ENCODE measurements around the gene SDK1. TPM values are rescaled to one million over a fixed set of nuclear protein-coding genes. Genes with fewer than 3 reads are reported as not detected.

The SDK1 gene
- total RNA-seq, 2 donors from 2014 or later = 4.8 to 13.2 TPM

DNA sequence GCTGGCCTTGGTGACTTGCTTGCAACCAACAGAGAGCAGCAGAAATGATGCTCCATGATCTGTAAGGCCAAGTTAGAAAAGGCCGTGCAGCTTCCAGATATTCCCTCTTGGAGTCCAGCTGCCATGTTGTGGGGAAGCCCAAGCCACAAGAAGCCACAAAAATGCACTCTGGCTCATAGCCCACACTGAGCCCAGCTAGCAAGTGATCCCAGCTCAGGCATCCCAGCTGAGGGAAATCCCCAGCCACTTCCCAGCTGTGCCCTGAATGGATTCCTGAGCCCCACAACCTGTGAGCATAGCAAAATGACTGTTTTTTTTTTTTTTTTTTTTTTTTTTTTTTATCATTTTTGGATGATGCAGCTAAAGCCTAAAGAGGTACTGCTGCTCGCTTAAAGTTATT lies 11.1 kb upstream of the SDK1 start:
- no peak for DNase-seq (ENCODE audit: low spot score)
- H3K36me3 ChIP-seq = no peaks in the 10 kb centered on the region
- no peak overlapping the region for H3K4me3 ChIP-seq
- H3K27me3 ChIP-seq (replicated peaks; ENCODE audit: insufficient read depth) = no peaks in the 10 kb centered on the region
- no peaks in the 10 kb centered on the region for H3K4me1 ChIP-seq (replicated peaks)
- H3K9me3 ChIP-seq = no peaks in the 10 kb centered on the region
- H3K27ac ChIP-seq = no peak overlapping the region
- WGBS = 94% methylated on average over 2 of the region's 2 CpGs
- TF ChIP-seq POLR2A (IDR thresholded peaks at IDR 0.05) (no peak), POLR2AphosphoS5 (IDR thresholded peaks at IDR 0.05) (no peak)
- TF ChIP-seq, protein P1, sequence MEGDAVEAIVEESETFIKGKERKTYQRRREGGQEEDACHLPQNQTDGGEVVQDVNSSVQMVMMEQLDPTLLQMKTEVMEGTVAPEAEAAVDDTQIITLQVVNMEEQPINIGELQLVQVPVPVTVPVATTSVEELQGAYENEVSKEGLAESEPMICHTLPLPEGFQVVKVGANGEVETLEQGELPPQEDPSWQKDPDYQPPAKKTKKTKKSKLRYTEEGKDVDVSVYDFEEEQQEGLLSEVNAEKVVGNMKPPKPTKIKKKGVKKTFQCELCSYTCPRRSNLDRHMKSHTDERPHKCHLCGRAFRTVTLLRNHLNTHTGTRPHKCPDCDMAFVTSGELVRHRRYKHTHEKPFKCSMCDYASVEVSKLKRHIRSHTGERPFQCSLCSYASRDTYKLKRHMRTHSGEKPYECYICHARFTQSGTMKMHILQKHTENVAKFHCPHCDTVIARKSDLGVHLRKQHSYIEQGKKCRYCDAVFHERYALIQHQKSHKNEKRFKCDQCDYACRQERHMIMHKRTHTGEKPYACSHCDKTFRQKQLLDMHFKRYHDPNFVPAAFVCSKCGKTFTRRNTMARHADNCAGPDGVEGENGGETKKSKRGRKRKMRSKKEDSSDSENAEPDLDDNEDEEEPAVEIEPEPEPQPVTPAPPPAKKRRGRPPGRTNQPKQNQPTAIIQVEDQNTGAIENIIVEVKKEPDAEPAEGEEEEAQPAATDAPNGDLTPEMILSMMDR (IDR thresholded peaks at IDR 0.05) = no peak
- intact Hi-C loops (cut with DNase I) = no loop called here

DNA sequence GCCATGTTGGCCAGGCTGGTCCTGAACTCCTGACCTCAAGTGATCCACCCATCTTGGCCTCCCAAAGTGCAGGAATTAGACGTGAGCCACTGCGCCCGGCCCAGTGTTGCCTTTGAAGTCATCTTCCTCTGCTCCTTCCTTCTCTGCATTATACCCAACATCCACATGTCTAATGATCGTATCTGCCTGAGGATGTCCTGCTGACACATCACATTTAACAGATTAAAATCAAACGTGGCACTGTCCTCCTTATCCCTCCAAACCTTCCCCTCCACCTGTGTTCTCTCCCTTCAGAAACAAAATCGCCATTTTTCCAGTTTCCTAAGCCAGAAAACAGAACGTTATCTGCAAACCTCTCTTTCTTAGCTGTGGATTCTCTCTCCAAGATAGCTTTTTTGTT lies 8.4 kb upstream of the SDK1 start:
- H3K4me1 ChIP-seq (replicated peaks) = no peaks in the 10 kb centered on the region
- no peak overlapping the region for H3K27ac ChIP-seq
- no peaks in the 10 kb centered on the region for H3K36me3 ChIP-seq
- H3K4me3 ChIP-seq = no peak overlapping the region
- H3K9me3 ChIP-seq = no peaks in the 10 kb centered on the region
- intact Hi-C loops (cut with DNase I) = no loop called here
- 73% methylated on average over 7 of the region's 7 CpGs for WGBS
- TF ChIP-seq, protein P1 (IDR thresholded peaks at IDR 0.05) = no peak
- no peak for TF ChIP-seq POLR2AphosphoS5 (IDR thresholded peaks at IDR 0.05)
- TF ChIP-seq POLR2A (IDR thresholded peaks at IDR 0.05) = no peak
- no peak for DNase-seq (ENCODE audit: low spot score)
- no peaks in the 10 kb centered on the region for H3K27me3 ChIP-seq (replicated peaks; ENCODE audit: insufficient read depth)

DNA sequence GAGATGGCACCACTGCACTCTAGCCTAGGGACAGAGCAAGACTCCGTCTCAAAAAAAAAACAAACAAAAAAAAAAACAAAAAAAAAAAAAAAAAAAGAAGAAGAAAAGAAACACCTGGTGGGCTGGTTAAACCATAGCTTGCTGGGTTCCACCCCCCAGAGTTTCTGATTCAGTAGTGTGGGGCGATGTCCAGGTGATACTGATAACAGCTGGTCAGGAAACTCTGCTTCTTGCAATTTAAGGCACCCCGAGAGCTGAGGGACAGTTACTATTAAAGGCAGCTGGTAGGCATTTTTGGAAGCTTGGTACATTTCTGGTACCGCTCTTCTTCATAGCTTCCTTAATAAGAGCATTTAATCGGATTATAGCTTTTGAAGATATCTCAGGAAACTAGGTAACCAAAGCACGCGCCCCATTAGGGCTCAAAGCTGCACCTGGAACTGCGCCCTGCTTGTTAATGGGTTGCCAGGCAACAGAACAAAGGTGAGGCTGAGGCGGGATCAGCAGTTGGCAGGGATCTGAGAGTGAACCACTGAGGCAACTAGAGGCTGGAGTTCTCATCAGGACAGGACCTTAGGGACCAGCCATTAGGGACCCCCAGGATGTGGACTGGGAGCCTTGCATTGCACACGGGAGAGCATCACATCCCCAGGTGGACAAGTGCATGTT lies 6.5 kb upstream of the SDK1 start:
- no peak overlapping the region for H3K27ac ChIP-seq
- H3K4me3 ChIP-seq = no peak overlapping the region
- TF ChIP-seq POLR2AphosphoS5 (IDR thresholded peaks at IDR 0.05) = peak; percentile 52
- TF ChIP-seq, protein P1 (IDR thresholded peaks at IDR 0.05) = no peak
- H3K36me3 ChIP-seq = no peaks in the 10 kb centered on the region
- intact Hi-C loops (cut with DNase I) = no loop called here
- H3K27me3 ChIP-seq (replicated peaks; ENCODE audit: insufficient read depth) = no peaks in the 10 kb centered on the region
- DNase-seq (ENCODE audit: low spot score) = peak; percentile 68
- H3K9me3 ChIP-seq = no peaks in the 10 kb centered on the region
- WGBS = 34% methylated on average over 10 of the region's 10 CpGs
- H3K4me1 ChIP-seq (replicated peaks) = no peaks in the 10 kb centered on the region

DNA sequence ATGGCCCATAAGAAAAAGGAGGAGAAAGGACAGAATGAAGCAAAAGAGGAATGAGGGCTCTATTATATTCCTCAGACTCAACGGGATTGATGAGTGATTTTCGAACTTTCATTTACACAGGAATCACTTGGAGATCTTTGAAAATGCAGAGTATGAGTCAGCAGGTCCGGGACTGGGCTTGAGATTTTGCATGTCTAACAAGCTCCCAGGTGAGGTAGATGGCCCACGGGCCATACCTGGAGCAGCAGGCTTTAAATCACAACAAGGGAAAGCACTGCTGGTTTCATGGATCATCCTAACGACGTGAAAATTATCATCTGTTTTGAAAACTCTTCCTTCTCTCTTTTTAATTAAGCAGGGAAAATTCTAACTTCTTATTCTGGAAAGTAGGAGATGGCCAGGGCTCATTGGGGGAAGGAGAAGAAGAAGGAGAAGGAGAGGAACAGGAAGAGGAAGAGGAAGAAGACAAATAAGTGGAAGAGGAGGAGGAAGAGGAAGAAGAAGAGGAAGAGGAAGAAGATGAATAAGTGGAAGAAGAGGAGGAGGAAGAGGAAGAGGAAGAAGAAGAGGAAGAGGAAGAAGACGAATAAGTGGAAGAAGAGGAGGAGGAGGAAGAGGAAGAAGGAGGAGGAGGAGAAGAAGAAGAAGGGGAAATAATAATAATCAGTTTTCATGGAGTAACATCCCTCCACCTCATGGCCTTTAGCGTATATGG lies 3.8 kb upstream of the SDK1 start:
- Histone ChIP-seq H3K36me3 (no peaks in the 10 kb centered on the region), H3K9me3 (no peaks in the 10 kb centered on the region), H3K27me3 (replicated peaks; ENCODE audit: insufficient read depth) (no peaks in the 10 kb centered on the region), H3K4me3 (no peak overlapping the region), H3K4me1 (replicated peaks) (no peaks in the 10 kb centered on the region), H3K27ac (no peak overlapping the region)
- intact Hi-C loops (cut with DNase I) = no loop called here
- DNase-seq (ENCODE audit: low spot score) = no peak
- TF ChIP-seq POLR2A (IDR thresholded peaks at IDR 0.05) (no peak), POLR2AphosphoS5 (IDR thresholded peaks at IDR 0.05) (no peak)
- TF ChIP-seq, protein P1 (IDR thresholded peaks at IDR 0.05) = no peak
- WGBS = 85% methylated on average over 8 of the region's 8 CpGs
